ENCODE measurements around the gene LRRC40.

The LRRC40 gene

GRCh38 chr1:70171512-70171911, 33.9 kb downstream of the LRRC40 start:
- Histone ChIP-seq H3K36me3 (ENCODE audit: control insufficient read depth, insufficient read depth, low read length) (no peaks in the 10 kb centered on the region), H3K27me3 (ENCODE audit: control insufficient read depth, insufficient read depth, low read length, poor library complexity, severe bottlenecking) (no peaks in the 10 kb centered on the region), H3K4me1 (ENCODE audit: control insufficient read depth, insufficient read depth, low read length) (no peaks in the 10 kb centered on the region), H3K4me3 (ENCODE audit: insufficient read depth, low read depth, low read length) (no peak overlapping the region), H3K27ac (ENCODE audit: insufficient read depth, low read depth, low read length, poor library complexity, severe bottlenecking) (no peak overlapping the region), H3K9me3 (ENCODE audit: control insufficient read depth, low read length) (no peaks in the 10 kb centered on the region)
- WGBS, 2 experiments, result 100% methylated on average over 1 of the region's 1 CpG; no CpG with 5 or more reads in 1 of the 2 experiments

- no peaks in the 10 kb centered on the region for H3K4me1 ChIP-seq (ENCODE audit: control insufficient read depth, insufficient read depth, low read length)
- no peaks in the 10 kb centered on the region for H3K9me3 ChIP-seq (ENCODE audit: control insufficient read depth, low read length)
- H3K4me3 ChIP-seq (ENCODE audit: insufficient read depth, low read depth, low read length), result no peak overlapping the region
- WGBS, 2 experiments, result 93 to 97% methylated on average over 4 to 5 of the region's 5 CpGs
- no peak overlapping the region for H3K27ac ChIP-seq (ENCODE audit: insufficient read depth, low read depth, low read length, poor library complexity, severe bottlenecking)
- H3K27me3 ChIP-seq (ENCODE audit: control insufficient read depth, insufficient read depth, low read length, poor library complexity, severe bottlenecking), result no peaks in the 10 kb centered on the region
- H3K36me3 ChIP-seq (ENCODE audit: control insufficient read depth, insufficient read depth, low read length), result no peaks in the 10 kb centered on the region
Observed at GRCh38 chr1:70169018-70169839, 36.1 kb downstream of the LRRC40 start.

GRCh38 chr1:70168283-70168682, 37.1 kb downstream of the LRRC40 start:
- no peaks in the 10 kb centered on the region for H3K36me3 ChIP-seq (ENCODE audit: control insufficient read depth, insufficient read depth, low read length)
- H3K4me3 ChIP-seq (ENCODE audit: insufficient read depth, low read depth, low read length), result no peak overlapping the region
- no peaks in the 10 kb centered on the region for H3K27me3 ChIP-seq (ENCODE audit: control insufficient read depth, insufficient read depth, low read length, poor library complexity, severe bottlenecking)
- no peaks in the 10 kb centered on the region for H3K9me3 ChIP-seq (ENCODE audit: control insufficient read depth, low read length)
- H3K27ac ChIP-seq (ENCODE audit: insufficient read depth, low read depth, low read length, poor library complexity, severe bottlenecking), result no peak overlapping the region
- H3K4me1 ChIP-seq (ENCODE audit: control insufficient read depth, insufficient read depth, low read length), result no peaks in the 10 kb centered on the region

GRCh38 chr1:70164350-70164749, 41.0 kb downstream of the LRRC40 start:
- Histone ChIP-seq H3K27me3 (ENCODE audit: control insufficient read depth, insufficient read depth, low read length, poor library complexity, severe bottlenecking) (no peaks in the 10 kb centered on the region), H3K4me3 (ENCODE audit: insufficient read depth, low read depth, low read length) (no peak overlapping the region), H3K36me3 (ENCODE audit: control insufficient read depth, insufficient read depth, low read length) (no peaks in the 10 kb centered on the region), H3K27ac (ENCODE audit: insufficient read depth, low read depth, low read length, poor library complexity, severe bottlenecking) (no peak overlapping the region), H3K9me3 (ENCODE audit: control insufficient read depth, low read length) (no peaks in the 10 kb centered on the region), H3K4me1 (ENCODE audit: control insufficient read depth, insufficient read depth, low read length) (no peaks in the 10 kb centered on the region)
- WGBS, 2 experiments, result 96 to 98% methylated on average over 3 to 4 of the region's 4 CpGs

- H3K27me3 ChIP-seq (ENCODE audit: control insufficient read depth, insufficient read depth, low read length, poor library complexity, severe bottlenecking), result no peaks in the 10 kb centered on the region
- WGBS, 2 experiments, result 92 to 100% methylated on average over 2 to 3 of the region's 5 CpGs
- H3K36me3 ChIP-seq (ENCODE audit: control insufficient read depth, insufficient read depth, low read length), result no peaks in the 10 kb centered on the region
- no peak overlapping the region for H3K4me3 ChIP-seq (ENCODE audit: insufficient read depth, low read depth, low read length)
- no peaks in the 10 kb centered on the region for H3K9me3 ChIP-seq (ENCODE audit: control insufficient read depth, low read length)
- no peak overlapping the region for H3K27ac ChIP-seq (ENCODE audit: insufficient read depth, low read depth, low read length, poor library complexity, severe bottlenecking)
- no peaks in the 10 kb centered on the region for H3K4me1 ChIP-seq (ENCODE audit: control insufficient read depth, insufficient read depth, low read length)
Observed at GRCh38 chr1:70156529-70157120, 48.8 kb downstream of the LRRC40 start.

- WGBS, 2 experiments, result 67 to 100% methylated on average over 2 of the region's 3 CpGs
- no peak overlapping the region for H3K27ac ChIP-seq (ENCODE audit: insufficient read depth, low read depth, low read length, poor library complexity, severe bottlenecking)
- H3K36me3 ChIP-seq (ENCODE audit: control insufficient read depth, insufficient read depth, low read length), result no peaks in the 10 kb centered on the region
- H3K9me3 ChIP-seq (ENCODE audit: control insufficient read depth, low read length), result no peaks in the 10 kb centered on the region
- no peaks in the 10 kb centered on the region for H3K4me1 ChIP-seq (ENCODE audit: control insufficient read depth, insufficient read depth, low read length)
- H3K4me3 ChIP-seq (ENCODE audit: insufficient read depth, low read depth, low read length), result no peak overlapping the region
- no peaks in the 10 kb centered on the region for H3K27me3 ChIP-seq (ENCODE audit: control insufficient read depth, insufficient read depth, low read length, poor library complexity, severe bottlenecking)
Observed at GRCh38 chr1:70153739-70154138, 51.6 kb downstream of the LRRC40 start.

GRCh38 chr1:70150444-70150843, 54.9 kb downstream of the LRRC40 start:
- WGBS, 2 experiments, result 94 to 98% methylated on average over 1 of the region's 1 CpG
- Histone ChIP-seq H3K4me3 (ENCODE audit: insufficient read depth, low read depth, low read length) (no peak overlapping the region), H3K27ac (ENCODE audit: insufficient read depth, low read depth, low read length, poor library complexity, severe bottlenecking) (no peak overlapping the region), H3K4me1 (ENCODE audit: control insufficient read depth, insufficient read depth, low read length) (no peaks in the 10 kb centered on the region), H3K9me3 (ENCODE audit: control insufficient read depth, low read length) (no peaks in the 10 kb centered on the region), H3K36me3 (ENCODE audit: control insufficient read depth, insufficient read depth, low read length) (no peaks in the 10 kb centered on the region), H3K27me3 (ENCODE audit: control insufficient read depth, insufficient read depth, low read length, poor library complexity, severe bottlenecking) (no peaks in the 10 kb centered on the region)

- Histone ChIP-seq H3K4me1 (ENCODE audit: control insufficient read depth, insufficient read depth, low read length) (no peaks in the 10 kb centered on the region), H3K9me3 (ENCODE audit: control insufficient read depth, low read length) (no peaks in the 10 kb centered on the region), H3K27ac (ENCODE audit: insufficient read depth, low read depth, low read length, poor library complexity, severe bottlenecking) (no peak overlapping the region), H3K27me3 (ENCODE audit: control insufficient read depth, insufficient read depth, low read length, poor library complexity, severe bottlenecking) (no peaks in the 10 kb centered on the region), H3K36me3 (ENCODE audit: control insufficient read depth, insufficient read depth, low read length) (no peaks in the 10 kb centered on the region), H3K4me3 (ENCODE audit: insufficient read depth, low read depth, low read length) (no peak overlapping the region)
Observed at GRCh38 chr1:70146488-70146887, 58.9 kb downstream of the LRRC40 start.

GRCh38 chr1:70143048-70143659, 62.2 kb downstream of the LRRC40 start:
- 75 to 100% methylated on average over 2 to 4 of the region's 4 CpGs for WGBS, 2 experiments
- peaks cover 5% of the 10 kb centered on the region for H3K4me1 ChIP-seq (ENCODE audit: control insufficient read depth, insufficient read depth, low read length)
- H3K36me3 ChIP-seq (ENCODE audit: control insufficient read depth, insufficient read depth, low read length), result no peaks in the 10 kb centered on the region
- H3K27me3 ChIP-seq (ENCODE audit: control insufficient read depth, insufficient read depth, low read length, poor library complexity, severe bottlenecking), result no peaks in the 10 kb centered on the region
- H3K9me3 ChIP-seq (ENCODE audit: control insufficient read depth, low read length), result no peaks in the 10 kb centered on the region
- H3K27ac ChIP-seq (ENCODE audit: insufficient read depth, low read depth, low read length, poor library complexity, severe bottlenecking), result no peak overlapping the region
- H3K4me3 ChIP-seq (ENCODE audit: insufficient read depth, low read depth, low read length), result no peak overlapping the region

GRCh38 chr1:70142075-70142474, 63.3 kb downstream of the LRRC40 start:
- H3K4me1 ChIP-seq (ENCODE audit: control insufficient read depth, insufficient read depth, low read length), result peaks cover 5% of the 10 kb centered on the region
- H3K4me3 ChIP-seq (ENCODE audit: insufficient read depth, low read depth, low read length), result no peak overlapping the region
- H3K36me3 ChIP-seq (ENCODE audit: control insufficient read depth, insufficient read depth, low read length), result no peaks in the 10 kb centered on the region
- H3K27me3 ChIP-seq (ENCODE audit: control insufficient read depth, insufficient read depth, low read length, poor library complexity, severe bottlenecking), result no peaks in the 10 kb centered on the region
- no peaks in the 10 kb centered on the region for H3K9me3 ChIP-seq (ENCODE audit: control insufficient read depth, low read length)
- 82 to 100% methylated on average over 2 of the region's 2 CpGs for WGBS, 2 experiments
- no peak overlapping the region for H3K27ac ChIP-seq (ENCODE audit: insufficient read depth, low read depth, low read length, poor library complexity, severe bottlenecking)

Data from ectodermal cell (in vitro differentiated cells).